Ishikawa (cell line): ENCODE results near the gene NRG3.

ENCODE experiments used
- CEBPB ChIP-seq: IDR thresholded peaks from 2 replicates; pipeline ENCODE4 v1.6.1; 2012
- CREB1 ChIP-seq: IDR thresholded peaks from 2 replicates; pipeline ENCODE4 v1.6.1; 2012; ENCODE audit warnings: low read depth
- EGR1 ChIP-seq: IDR thresholded peaks from 2 replicates; pipeline ENCODE4 v1.6.1; 2012
- EP300 ChIP-seq: IDR thresholded peaks from 2 replicates; pipeline ENCODE4 v1.6.1; 2012; ENCODE audit warnings: borderline replicate concordance
- MAX ChIP-seq: IDR thresholded peaks from 2 replicates; pipeline ENCODE4 v1.6.1; 2012
- NFIC ChIP-seq: IDR thresholded peaks from 2 replicates; pipeline ENCODE4 v1.6.1; 2012
- RAD21 ChIP-seq: IDR thresholded peaks from 2 replicates; pipeline ENCODE4 v1.6.1; 2012; ENCODE audit warnings: low read depth
- TAF1 ChIP-seq: IDR thresholded peaks from 2 replicates; pipeline ENCODE4 v1.6.1; 2012; ENCODE audit warnings: low read depth, mild to moderate bottlenecking
- TCF12 ChIP-seq: IDR thresholded peaks from 2 replicates; pipeline ENCODE4 v1.6.1; 2012; ENCODE audit warnings: low read depth
- TEAD4 ChIP-seq: IDR thresholded peaks from 2 replicates; pipeline ENCODE4 v1.6.1; 2012
- USF1 ChIP-seq: IDR thresholded peaks from 2 replicates; pipeline ENCODE4 v1.6.1; 2012
- YY1 ChIP-seq: IDR thresholded peaks from 2 replicates; pipeline ENCODE4 v1.6.1; 2012; ENCODE audit warnings: low read depth
- ZBTB7A ChIP-seq: IDR thresholded peaks from 2 replicates; pipeline ENCODE4 v1.6.1; 2012; ENCODE audit warnings: low read depth
- TF ChIP-seq, protein P1 (sequence below): IDR thresholded peaks from 2 replicates; pipeline ENCODE4 v1.6.1; 2012; ENCODE audit warnings: low read depth, mild to moderate bottlenecking

DNA sequence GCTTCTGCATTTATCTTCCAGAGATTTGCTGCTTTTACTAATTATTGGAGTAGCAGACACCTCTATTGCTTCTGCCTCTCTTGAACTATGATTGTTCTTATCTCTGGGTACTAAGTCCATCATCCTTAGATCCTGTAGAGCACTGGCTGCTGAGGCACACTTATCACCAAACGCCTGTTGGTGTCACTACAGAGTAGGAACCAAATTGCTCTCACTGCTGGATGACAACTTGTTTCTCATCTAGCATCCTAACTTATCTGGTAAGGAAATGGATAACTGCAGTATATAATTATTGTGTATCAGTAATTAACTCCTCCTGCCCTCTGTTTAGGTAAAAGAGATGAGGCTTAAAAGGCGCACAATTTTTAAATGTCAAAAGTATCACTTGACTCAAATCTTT is 1059.4 kb downstream of the NRG3 start:
- no peak for TF ChIP-seq EP300
- TF ChIP-seq YY1, result no peak
- TF ChIP-seq USF1, result no peak
- no peak for TF ChIP-seq TAF1
- TF ChIP-seq EGR1, result no peak
- no peak for TF ChIP-seq CEBPB
- TF ChIP-seq, protein P1, sequence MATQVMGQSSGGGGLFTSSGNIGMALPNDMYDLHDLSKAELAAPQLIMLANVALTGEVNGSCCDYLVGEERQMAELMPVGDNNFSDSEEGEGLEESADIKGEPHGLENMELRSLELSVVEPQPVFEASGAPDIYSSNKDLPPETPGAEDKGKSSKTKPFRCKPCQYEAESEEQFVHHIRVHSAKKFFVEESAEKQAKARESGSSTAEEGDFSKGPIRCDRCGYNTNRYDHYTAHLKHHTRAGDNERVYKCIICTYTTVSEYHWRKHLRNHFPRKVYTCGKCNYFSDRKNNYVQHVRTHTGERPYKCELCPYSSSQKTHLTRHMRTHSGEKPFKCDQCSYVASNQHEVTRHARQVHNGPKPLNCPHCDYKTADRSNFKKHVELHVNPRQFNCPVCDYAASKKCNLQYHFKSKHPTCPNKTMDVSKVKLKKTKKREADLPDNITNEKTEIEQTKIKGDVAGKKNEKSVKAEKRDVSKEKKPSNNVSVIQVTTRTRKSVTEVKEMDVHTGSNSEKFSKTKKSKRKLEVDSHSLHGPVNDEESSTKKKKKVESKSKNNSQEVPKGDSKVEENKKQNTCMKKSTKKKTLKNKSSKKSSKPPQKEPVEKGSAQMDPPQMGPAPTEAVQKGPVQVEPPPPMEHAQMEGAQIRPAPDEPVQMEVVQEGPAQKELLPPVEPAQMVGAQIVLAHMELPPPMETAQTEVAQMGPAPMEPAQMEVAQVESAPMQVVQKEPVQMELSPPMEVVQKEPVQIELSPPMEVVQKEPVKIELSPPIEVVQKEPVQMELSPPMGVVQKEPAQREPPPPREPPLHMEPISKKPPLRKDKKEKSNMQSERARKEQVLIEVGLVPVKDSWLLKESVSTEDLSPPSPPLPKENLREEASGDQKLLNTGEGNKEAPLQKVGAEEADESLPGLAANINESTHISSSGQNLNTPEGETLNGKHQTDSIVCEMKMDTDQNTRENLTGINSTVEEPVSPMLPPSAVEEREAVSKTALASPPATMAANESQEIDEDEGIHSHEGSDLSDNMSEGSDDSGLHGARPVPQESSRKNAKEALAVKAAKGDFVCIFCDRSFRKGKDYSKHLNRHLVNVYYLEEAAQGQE, result no peak
- TF ChIP-seq CREB1, result no peak
- TF ChIP-seq MAX, result no peak
- TF ChIP-seq TCF12, result no peak
- no peak for TF ChIP-seq RAD21
- TF ChIP-seq TEAD4, result no peak
- TF ChIP-seq NFIC, result no peak
- no peak for TF ChIP-seq ZBTB7A
